ENCODE results near the gene QSER1. TPM values are rescaled to one million over a fixed set of nuclear protein-coding genes. Genes with fewer than 3 reads are reported as not detected.

The QSER1 gene
- total and polyA plus RNA-seq, 2 experiments from 2014 or later, result 3.7 to 27.1 TPM

DNA sequence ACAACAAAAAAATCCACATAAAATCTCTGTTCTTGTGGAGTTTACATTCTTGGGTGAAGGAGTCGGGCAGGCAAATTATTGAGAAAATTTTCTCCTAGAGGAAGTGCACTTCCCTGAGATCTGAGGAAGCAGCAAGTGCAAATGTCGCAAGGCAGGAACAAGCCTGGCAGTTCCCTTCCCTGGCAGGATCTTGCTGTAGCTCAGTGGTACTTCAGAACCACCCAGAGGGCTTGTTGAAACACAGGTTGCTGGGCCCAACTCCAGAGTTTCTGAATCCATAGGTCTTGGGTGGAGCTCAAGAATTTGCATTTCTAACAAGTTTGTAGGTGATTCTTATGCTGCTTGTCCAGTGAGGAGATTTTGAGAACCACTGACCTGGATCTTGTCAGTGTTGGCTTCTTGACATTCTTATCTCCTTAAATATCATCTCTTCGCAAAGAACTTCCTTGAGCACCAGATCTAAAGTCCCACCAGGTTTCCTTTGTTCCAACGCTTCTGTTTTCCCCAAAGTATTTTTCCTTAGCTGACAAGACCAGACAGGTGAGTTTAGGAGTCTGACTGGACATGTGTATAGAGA is 9.6 kb downstream of the QSER1 start:
- Histone ChIP-seq H3K4me3 (no peak overlapping the region), H2AFZ (no peak overlapping the region), H3K9me2 (replicated peaks; ENCODE audit: insufficient read depth) (no peaks in the 10 kb centered on the region), H4K20me1 (ENCODE audit: insufficient read depth, poor library complexity, severe bottlenecking) (peaks cover 45% of the 10 kb centered on the region), H3K27ac (no peak overlapping the region), H3K27me3 (no peaks in the 10 kb centered on the region), H3K4me1 (ENCODE audit: insufficient read depth) (no peaks in the 10 kb centered on the region), H3K4me2 (no peak overlapping the region), H3K9me3 (ENCODE audit: low read depth) (no peaks in the 10 kb centered on the region), H3K79me2 (peaks cover 100% of the 10 kb centered on the region), H3K36me3 (replicated peaks; ENCODE audit: insufficient read depth, low read depth) (no peaks in the 10 kb centered on the region)
- WGBS (ENCODE audit: low lambda C conversion rate, missing lambda C conversion rate), result 78% methylated on average over 4 of the region's 4 CpGs
- TF ChIP-seq EZH2 (IDR thresholded peaks at IDR 0.05; ENCODE audit: borderline replicate concordance), result no peak
- TF ChIP-seq EZH2phosphoT487 (IDR thresholded peaks at IDR 0.05; ENCODE audit: low read depth, severe bottlenecking, unreplicated experiment), result no peak
- no peak for TF ChIP-seq CTCF (IDR thresholded peaks at IDR 0.05; ENCODE audit: poor library complexity)
- DNase-seq (ENCODE audit: low spot score), result no peak

GRCh38 chr11:32905028-32905667 is 12.5 kb downstream of the QSER1 start:
- Histone ChIP-seq H3K4me2 (no peak overlapping the region), H3K9me2 (replicated peaks; ENCODE audit: insufficient read depth) (no peaks in the 10 kb centered on the region), H3K27ac (no peak overlapping the region), H3K27me3 (no peaks in the 10 kb centered on the region), H3K9me3 (ENCODE audit: low read depth) (no peaks in the 10 kb centered on the region), H3K4me3 (no peak overlapping the region), H3K79me2 (peaks cover 100% of the 10 kb centered on the region), H4K20me1 (ENCODE audit: insufficient read depth, poor library complexity, severe bottlenecking) (peaks cover 33% of the 10 kb centered on the region), H3K36me3 (replicated peaks; ENCODE audit: insufficient read depth, low read depth) (no peaks in the 10 kb centered on the region), H3K4me1 (ENCODE audit: insufficient read depth) (no peaks in the 10 kb centered on the region), H2AFZ (no peak overlapping the region)
- 54% methylated on average over 3 of the region's 3 CpGs for WGBS (ENCODE audit: low lambda C conversion rate, missing lambda C conversion rate)
- DNase-seq (ENCODE audit: low spot score), result no peak
- TF ChIP-seq EZH2 (IDR thresholded peaks at IDR 0.05; ENCODE audit: borderline replicate concordance) (no peak), CTCF (IDR thresholded peaks at IDR 0.05; ENCODE audit: poor library complexity) (no peak), EZH2phosphoT487 (IDR thresholded peaks at IDR 0.05; ENCODE audit: low read depth, severe bottlenecking, unreplicated experiment) (no peak)

DNA sequence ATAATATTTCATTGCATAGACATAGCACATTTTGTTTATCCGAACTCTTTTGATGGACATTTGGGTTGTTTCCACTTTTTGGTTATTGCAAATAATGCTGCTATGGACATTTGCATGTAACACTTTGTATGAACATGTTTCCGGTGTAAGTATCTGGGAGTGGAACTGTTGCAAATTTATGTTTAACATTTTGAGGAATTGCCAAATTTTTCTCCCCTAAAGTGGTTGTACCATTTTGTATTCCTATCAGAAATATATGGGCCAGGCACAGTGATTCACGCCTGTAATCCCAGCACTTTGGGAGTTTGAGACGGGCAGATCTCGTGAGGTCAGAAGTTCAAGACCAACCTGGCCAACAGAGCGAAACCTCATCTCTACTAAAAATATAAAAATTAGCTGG is 16.0 kb downstream of the QSER1 start:
- no peaks in the 10 kb centered on the region for H3K36me3 ChIP-seq (replicated peaks; ENCODE audit: insufficient read depth, low read depth)
- H3K27ac ChIP-seq, result no peak overlapping the region
- no peak overlapping the region for H3K4me2 ChIP-seq
- WGBS (ENCODE audit: low lambda C conversion rate, missing lambda C conversion rate), result 96% methylated on average over 6 of the region's 6 CpGs
- H3K27me3 ChIP-seq, result no peaks in the 10 kb centered on the region
- no peak overlapping the region for H2AFZ ChIP-seq
- DNase-seq (ENCODE audit: low spot score), result no peak
- H3K79me2 ChIP-seq, result peaks cover 97% of the 10 kb centered on the region
- no peaks in the 10 kb centered on the region for H3K9me3 ChIP-seq (ENCODE audit: low read depth)
- H3K4me1 ChIP-seq (ENCODE audit: insufficient read depth), result no peaks in the 10 kb centered on the region
- no peaks in the 10 kb centered on the region for H3K9me2 ChIP-seq (replicated peaks; ENCODE audit: insufficient read depth)
- TF ChIP-seq CTCF (IDR thresholded peaks at IDR 0.05; ENCODE audit: poor library complexity), result no peak
- H4K20me1 ChIP-seq (ENCODE audit: insufficient read depth, poor library complexity, severe bottlenecking), result peaks cover 13% of the 10 kb centered on the region
- no peak overlapping the region for H3K4me3 ChIP-seq
